Loucy (cell line): ENCODE measurements around the gene HSBP1L1.

Experiments
- CTCF ChIP-seq: fragments of 200-600 bp; sonication (generic); conservative IDR thresholded peaks from 2 replicates; pipeline ENCODE4 v1.5.1; 2014; ENCODE audit warnings: mild to moderate bottlenecking, antibody characterized with exemption, low read length
- EZH2phosphoT487 ChIP-seq: fragments of 200-600 bp; IDR thresholded peaks from 2 replicates; pipeline ENCODE4 v1.6.1; 2018; ENCODE audit warnings: antibody characterized with exemption, mild to moderate bottlenecking, moderate library complexity, borderline replicate concordance

GRCh38 chr18:79949697-79950487 lies 14.6 kb upstream of the HSBP1L1 start:
- TF ChIP-seq CTCF (no peak), EZH2phosphoT487 (no peak)
